Measurements from ENCODE around the gene TMEM129.

TMEM129 gene

DNA sequence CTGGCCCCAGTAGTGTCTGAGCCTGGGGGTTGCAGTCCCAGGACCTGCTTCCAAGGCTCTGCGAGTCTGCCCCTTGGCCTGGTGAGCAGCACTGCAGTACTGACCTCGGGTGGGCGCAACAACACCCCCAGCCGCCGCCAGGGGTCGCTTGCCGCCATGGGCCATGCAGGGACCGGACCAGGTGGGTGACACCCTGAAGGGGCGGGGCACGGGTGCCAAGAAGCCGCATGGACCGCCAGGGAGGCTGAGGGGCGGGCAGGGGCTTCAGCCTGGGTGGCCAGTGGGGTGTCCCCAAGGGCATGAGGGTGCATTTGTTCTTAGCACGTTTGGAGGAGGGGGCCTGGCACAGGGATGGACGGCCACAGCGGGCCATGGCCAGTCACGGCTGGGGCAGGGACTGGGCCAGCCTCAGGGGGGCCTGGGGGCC, 25.2 kb upstream of the TMEM129 start:
- Histone ChIP-seq H3K9me3 (replicated peaks; ENCODE audit: insufficient read depth, low read length) (no peaks in the 10 kb centered on the region), H3F3A (ENCODE audit: insufficient read depth, low read length) (peaks cover 9% of the 10 kb centered on the region; the same call in 1 of the 2 replicates), H3K4me2 (ENCODE audit: low read depth, low read length) (no peak overlapping the region), H2AFZ (ENCODE audit: low read length) (no peak overlapping the region), H3K4me1 (ENCODE audit: low read length) (no peaks in the 10 kb centered on the region), H3K27me3 (replicated peaks; ENCODE audit: insufficient read depth, low read length) (peaks cover 16% of the 10 kb centered on the region; the same call in 1 of the 2 replicates), H3K4me3 (ENCODE audit: low read length) (no peak overlapping the region), H3K36me3 (replicated peaks; ENCODE audit: insufficient read depth, low read length) (no peaks in the 10 kb centered on the region), H4K20me1 (ENCODE audit: insufficient read depth, low read length) (no peaks in the 10 kb centered on the region), H3K27ac (ENCODE audit: low read length) (no peak overlapping the region), H3K9me2 (replicated peaks; ENCODE audit: insufficient read depth, low read length) (no peaks in the 10 kb centered on the region), H3K79me2 (ENCODE audit: low read length) (no peaks in the 10 kb centered on the region), H3K9ac (ENCODE audit: low read length) (no peak overlapping the region)
- TF ChIP-seq, protein P1, sequence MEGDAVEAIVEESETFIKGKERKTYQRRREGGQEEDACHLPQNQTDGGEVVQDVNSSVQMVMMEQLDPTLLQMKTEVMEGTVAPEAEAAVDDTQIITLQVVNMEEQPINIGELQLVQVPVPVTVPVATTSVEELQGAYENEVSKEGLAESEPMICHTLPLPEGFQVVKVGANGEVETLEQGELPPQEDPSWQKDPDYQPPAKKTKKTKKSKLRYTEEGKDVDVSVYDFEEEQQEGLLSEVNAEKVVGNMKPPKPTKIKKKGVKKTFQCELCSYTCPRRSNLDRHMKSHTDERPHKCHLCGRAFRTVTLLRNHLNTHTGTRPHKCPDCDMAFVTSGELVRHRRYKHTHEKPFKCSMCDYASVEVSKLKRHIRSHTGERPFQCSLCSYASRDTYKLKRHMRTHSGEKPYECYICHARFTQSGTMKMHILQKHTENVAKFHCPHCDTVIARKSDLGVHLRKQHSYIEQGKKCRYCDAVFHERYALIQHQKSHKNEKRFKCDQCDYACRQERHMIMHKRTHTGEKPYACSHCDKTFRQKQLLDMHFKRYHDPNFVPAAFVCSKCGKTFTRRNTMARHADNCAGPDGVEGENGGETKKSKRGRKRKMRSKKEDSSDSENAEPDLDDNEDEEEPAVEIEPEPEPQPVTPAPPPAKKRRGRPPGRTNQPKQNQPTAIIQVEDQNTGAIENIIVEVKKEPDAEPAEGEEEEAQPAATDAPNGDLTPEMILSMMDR (IDR thresholded peaks at IDR 0.05; ENCODE audit: low read length) = peak; percentile 85
- TF ChIP-seq EZH2 (optimal IDR thresholded peaks at IDR 0.05; ENCODE audit: low read depth, low read length) = no peak
- no peak for TF ChIP-seq EZH2phosphoT487 (IDR thresholded peaks at IDR 0.05; ENCODE audit: low read length)
- peak; percentile 63 for DNase-seq

DNA sequence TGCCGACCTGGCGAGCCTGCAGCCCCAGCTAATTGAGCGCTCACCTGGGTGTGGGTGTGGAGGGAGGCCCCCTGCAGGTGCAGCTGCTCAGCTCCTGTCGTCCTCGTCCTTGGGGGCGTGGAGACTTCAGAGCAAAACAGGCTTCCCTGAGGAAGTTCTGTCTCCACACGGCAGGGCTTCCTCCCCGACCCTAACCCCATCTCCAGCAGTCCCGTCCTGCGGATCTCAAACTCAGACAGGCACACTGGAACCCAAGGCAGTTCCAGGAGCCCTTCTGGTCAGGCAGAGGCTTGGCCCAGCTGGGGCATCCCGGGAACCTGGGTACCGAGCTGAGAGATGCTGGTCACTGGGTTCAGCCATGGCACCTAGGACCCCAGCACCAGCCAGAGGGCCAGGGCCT, 24.6 kb upstream of the TMEM129 start:
- Histone ChIP-seq H3K4me3 (ENCODE audit: low read length) (no peak overlapping the region), H3K27me3 (replicated peaks; ENCODE audit: insufficient read depth, low read length) (peaks cover 11% of the 10 kb centered on the region; the same call in 1 of the 2 replicates), H3K9ac (ENCODE audit: low read length) (no peak overlapping the region), H4K20me1 (ENCODE audit: insufficient read depth, low read length) (no peaks in the 10 kb centered on the region), H3K4me1 (ENCODE audit: low read length) (no peaks in the 10 kb centered on the region), H2AFZ (ENCODE audit: low read length) (no peak overlapping the region), H3K27ac (ENCODE audit: low read length) (no peak overlapping the region), H3K79me2 (ENCODE audit: low read length) (no peaks in the 10 kb centered on the region), H3K36me3 (replicated peaks; ENCODE audit: insufficient read depth, low read length) (no peaks in the 10 kb centered on the region), H3K4me2 (ENCODE audit: low read depth, low read length) (no peak overlapping the region), H3F3A (ENCODE audit: insufficient read depth, low read length) (peaks cover 9% of the 10 kb centered on the region; the same call in 1 of the 2 replicates), H3K9me3 (replicated peaks; ENCODE audit: insufficient read depth, low read length) (no peaks in the 10 kb centered on the region), H3K9me2 (replicated peaks; ENCODE audit: insufficient read depth, low read length) (no peaks in the 10 kb centered on the region)
- TF ChIP-seq, protein P1 (IDR thresholded peaks at IDR 0.05; ENCODE audit: low read length) = no peak
- TF ChIP-seq EZH2 (optimal IDR thresholded peaks at IDR 0.05; ENCODE audit: low read depth, low read length) (no peak), EZH2phosphoT487 (IDR thresholded peaks at IDR 0.05; ENCODE audit: low read length) (no peak)
- DNase-seq = no peak

DNA sequence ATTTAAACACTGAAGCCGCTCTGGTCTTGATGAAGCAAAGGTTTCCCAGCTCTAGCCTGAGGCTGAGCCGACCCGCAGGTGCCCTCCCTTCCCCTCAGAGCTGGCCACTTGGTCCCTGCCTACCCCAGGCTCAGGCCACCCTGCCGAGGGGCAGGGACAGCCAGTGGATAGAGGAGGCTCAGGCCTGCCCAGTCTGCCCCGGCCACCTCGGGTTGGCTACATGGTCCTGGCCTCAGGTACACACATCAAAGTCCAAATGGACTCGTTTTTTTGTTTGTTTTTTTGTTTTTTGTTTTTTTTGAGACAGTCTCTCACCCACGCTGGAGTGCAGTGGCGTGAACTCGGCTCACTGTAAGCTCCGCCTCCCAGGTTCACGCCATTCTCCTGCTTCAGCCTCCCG, 24.0 kb upstream of the TMEM129 start:
- no peaks in the 10 kb centered on the region for H3K9me2 ChIP-seq (replicated peaks; ENCODE audit: insufficient read depth, low read length)
- TF ChIP-seq, protein P1 (IDR thresholded peaks at IDR 0.05; ENCODE audit: low read length) = no peak
- no peak for TF ChIP-seq EZH2phosphoT487 (IDR thresholded peaks at IDR 0.05; ENCODE audit: low read length)
- no peaks in the 10 kb centered on the region for H3K36me3 ChIP-seq (replicated peaks; ENCODE audit: insufficient read depth, low read length)

More for the DNA sequence above, 24.0 kb upstream of the TMEM129 start:
- Histone ChIP-seq H4K20me1 (ENCODE audit: insufficient read depth, low read length) (no peaks in the 10 kb centered on the region), H3F3A (ENCODE audit: insufficient read depth, low read length) (peaks cover 9% of the 10 kb centered on the region; the same call in 1 of the 2 replicates), H3K4me2 (ENCODE audit: low read depth, low read length) (no peak overlapping the region), H3K9ac (ENCODE audit: low read length) (no peak overlapping the region), H2AFZ (ENCODE audit: low read length) (no peak overlapping the region), H3K27ac (ENCODE audit: low read length) (no peak overlapping the region), H3K9me3 (replicated peaks; ENCODE audit: insufficient read depth, low read length) (no peaks in the 10 kb centered on the region), H3K79me2 (ENCODE audit: low read length) (no peaks in the 10 kb centered on the region), H3K4me3 (ENCODE audit: low read length) (no peak overlapping the region), H3K27me3 (replicated peaks; ENCODE audit: insufficient read depth, low read length) (peaks cover 6% of the 10 kb centered on the region; the same call in 1 of the 2 replicates), H3K4me1 (ENCODE audit: low read length) (no peaks in the 10 kb centered on the region)
- no peak for DNase-seq
